ENCODE data around the gene GORAB. TPM values are rescaled to one million over a fixed set of nuclear protein-coding genes. Genes with fewer than 3 reads are reported as not detected.

Gene GORAB
- total and polyA plus RNA-seq, 2 of the 8 experiments (the other 6 are each of a cell fraction or from before 2014, with no cell fraction given) = 4.0 to 9.6 TPM

GRCh38 chr1:170536924-170537551 is 5.1 kb downstream of the GORAB start (continued):
- TF ChIP-seq CBX5 (IDR thresholded peaks at IDR 0.05; ENCODE audit: low read depth, low read length) (no peak), RXRA (IDR thresholded peaks at IDR 0.05; ENCODE audit: insufficient read depth, low read depth, low read length) (no peak), ASH2L (IDR thresholded peaks at IDR 0.05; ENCODE audit: low read length) (no peak), TAF1 (IDR thresholded peaks at IDR 0.05; ENCODE audit: low read depth, low read length) (no peak), SUZ12 (IDR thresholded peaks at IDR 0.05; ENCODE audit: low read length) (no peak), TCF12 (IDR thresholded peaks at IDR 0.05; ENCODE audit: low read depth, low read length) (no peak), PHF8 (conservative IDR thresholded peaks at IDR 0.05; ENCODE audit: low read depth, low read length) (no peak), EGR1 (IDR thresholded peaks at IDR 0.05; ENCODE audit: borderline replicate concordance, low read depth, low read length) (no peak), SP1 (IDR thresholded peaks at IDR 0.05; ENCODE audit: low read depth, low read length) (no peak)

Measured in H1 (cell line).